HG02981 (cell line): Measurements from ENCODE around the gene GLS.
"Not testable (repeated sequence)": the region's sequence is repeated elsewhere in the genome, so short reads cannot be mapped to it uniquely, and the experiment has no call there.

Experiments
- ATAC-seq: cut with Tn5 transposase; IDR thresholded peaks from one replicate; pipeline ENCODE4 v1.9.1; 2021; ENCODE audit warnings: mild to moderate bottlenecking, moderate library complexity; ENCODE audit not compliant: unreplicated experiment

Gene GLS

GRCh38 chr2:190882856-190883582, 2.4 kb downstream of the GLS start:
- no peak for ATAC-seq

GRCh38 chr2:190885844-190886243, 5.2 kb downstream of the GLS start:
- ATAC-seq, result not testable (repeated sequence)

GRCh38 chr2:190887089-190887488, 6.5 kb downstream of the GLS start:
- peak; percentile 58 for ATAC-seq

- no peak for ATAC-seq
Observed at GRCh38 chr2:190888449-190888848, 7.8 kb downstream of the GLS start.

- no peak for ATAC-seq
Observed at GRCh38 chr2:190889175-190889943, 8.7 kb downstream of the GLS start.

GRCh38 chr2:190891372-190891771, 10.8 kb downstream of the GLS start:
- peak; percentile 54 for ATAC-seq

GRCh38 chr2:190891889-190892288, 11.3 kb downstream of the GLS start:
- ATAC-seq, result no peak

GRCh38 chr2:190893157-190893556, 12.5 kb downstream of the GLS start:
- ATAC-seq, result no peak

- no peak for ATAC-seq
Observed at GRCh38 chr2:190896477-190896876, 15.9 kb downstream of the GLS start.

- no peak for ATAC-seq
Observed at GRCh38 chr2:190903693-190904450, 23.3 kb downstream of the GLS start.

- ATAC-seq, result no peak
Observed at GRCh38 chr2:190904640-190905261, 24.1 kb downstream of the GLS start.

- no peak for ATAC-seq
Observed at GRCh38 chr2:190908532-190908931, 27.9 kb downstream of the GLS start.

GRCh38 chr2:190909680-190910079, 29.1 kb downstream of the GLS start:
- ATAC-seq, result no peak

- no peak for ATAC-seq
Observed at GRCh38 chr2:190910341-190911136, 29.9 kb downstream of the GLS start.

GRCh38 chr2:190911813-190912212, 31.2 kb downstream of the GLS start:
- peak; percentile 94 for ATAC-seq

- no peak for ATAC-seq
Observed at GRCh38 chr2:190912726-190913125, 32.1 kb downstream of the GLS start.

GRCh38 chr2:190913725-190914124, 33.1 kb downstream of the GLS start:
- ATAC-seq, result no peak

- no peak for ATAC-seq
Observed at GRCh38 chr2:190916829-190917228, 36.2 kb downstream of the GLS start.

- no peak for ATAC-seq
Observed at GRCh38 chr2:190920085-190920484, 39.5 kb downstream of the GLS start.

- ATAC-seq, result no peak
Observed at GRCh38 chr2:190922376-190922775, 41.8 kb downstream of the GLS start.
